Astrocyte of the cerebellum (primary cell): ENCODE data around the gene MCM6.

Experiments used
- DNase-seq: peaks from one replicate; pipeline ENCODE4 v3.0.0-alpha.2; 2011; ENCODE audit warnings: low read depth
- H3K4me3 ChIP-seq: 2 replicates; pipeline ENCODE4 v1.5.1; 2011; ENCODE audit warnings: mild to moderate bottlenecking, low read depth, low read length, moderate library complexity
- CTCF ChIP-seq: IDR thresholded peaks from 2 replicates; pipeline ENCODE4 v1.5.1; 2012; ENCODE audit warnings: low read length, low read depth, moderate library complexity, mild to moderate bottlenecking; ENCODE audit errors: missing control alignments
- in situ Hi-C: cut with HindIII; loops from 2 replicates; pipeline ENCODE4 v1.10.0; 2017; ENCODE audit warnings: low sequenced_read_pairs

The MCM6 gene

GRCh38 chr2:135803278-135803677 lies 73.0 kb downstream of the MCM6 start:
- in situ Hi-C loops, result no loop called here
- no peak overlapping the region for H3K4me3 ChIP-seq
- TF ChIP-seq CTCF, result no peak
- no peak for DNase-seq

- DNase-seq, result no peak
- no peak overlapping the region for H3K4me3 ChIP-seq
- in situ Hi-C loops, result no loop called here
- TF ChIP-seq CTCF, result no peak
Observed at GRCh38 chr2:135802350-135802749, 73.9 kb downstream of the MCM6 start.

- in situ Hi-C loops, result no loop called here
Observed at GRCh38 chr2:135800513-135801460, 75.5 kb downstream of the MCM6 start.

GRCh38 chr2:135799738-135800137 lies 76.5 kb downstream of the MCM6 start:
- TF ChIP-seq CTCF, result no peak
- H3K4me3 ChIP-seq, result no peak overlapping the region
- in situ Hi-C loops, result no loop called here
- no peak for DNase-seq

More at GRCh38 chr2:135800513-135801460, 75.5 kb downstream of the MCM6 start:
- DNase-seq, result no peak
- H3K4me3 ChIP-seq, result no peak overlapping the region
- TF ChIP-seq CTCF, result no peak

- no peak for DNase-seq
- TF ChIP-seq CTCF, result peak; percentile 19
- in situ Hi-C loops, result no loop called here
- no peak overlapping the region for H3K4me3 ChIP-seq
Observed at GRCh38 chr2:135798762-135799161, 77.5 kb downstream of the MCM6 start.

GRCh38 chr2:135798275-135798705 lies 78.0 kb downstream of the MCM6 start:
- no peak overlapping the region for H3K4me3 ChIP-seq
- DNase-seq, result no peak
- no peak for TF ChIP-seq CTCF
- in situ Hi-C loops, result no loop called here
